HPDE6-E6E7 (cell line): ENCODE measurements around the gene TTC39B.

Source experiments
- DNase-seq: peaks from one replicate; pipeline ENCODE4 v3.0.0; 2011; ENCODE audit warnings: missing footprints; ENCODE audit errors: extremely low spot score

TTC39B gene

DNA sequence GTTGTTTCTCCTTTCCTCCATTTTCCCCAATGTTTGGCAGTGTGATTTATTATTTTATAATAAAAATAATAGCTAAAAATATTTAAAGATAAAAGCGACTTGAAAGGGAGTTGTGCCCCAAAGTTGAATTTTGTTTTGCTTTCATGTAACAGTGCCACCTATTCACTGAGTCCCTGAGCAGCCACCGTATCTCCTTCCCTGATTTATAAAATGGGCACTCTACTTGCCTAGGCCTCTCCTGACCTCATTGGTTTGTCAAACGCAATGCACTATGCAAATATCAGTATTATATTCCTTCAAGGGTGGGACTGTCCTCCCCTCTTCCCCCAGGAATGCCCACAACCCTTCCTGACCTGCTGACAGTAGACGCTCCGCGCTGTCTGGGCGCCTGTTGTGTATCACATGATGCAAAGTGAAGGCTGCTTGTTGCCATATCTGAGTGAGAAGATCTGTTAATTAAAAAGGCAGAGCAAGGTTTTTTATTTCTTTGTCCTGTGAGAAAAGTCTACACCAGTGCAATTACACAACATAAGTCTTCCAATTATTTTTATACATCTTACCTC, 81.4 kb downstream of the TTC39B start:
- no peak for DNase-seq

DNA sequence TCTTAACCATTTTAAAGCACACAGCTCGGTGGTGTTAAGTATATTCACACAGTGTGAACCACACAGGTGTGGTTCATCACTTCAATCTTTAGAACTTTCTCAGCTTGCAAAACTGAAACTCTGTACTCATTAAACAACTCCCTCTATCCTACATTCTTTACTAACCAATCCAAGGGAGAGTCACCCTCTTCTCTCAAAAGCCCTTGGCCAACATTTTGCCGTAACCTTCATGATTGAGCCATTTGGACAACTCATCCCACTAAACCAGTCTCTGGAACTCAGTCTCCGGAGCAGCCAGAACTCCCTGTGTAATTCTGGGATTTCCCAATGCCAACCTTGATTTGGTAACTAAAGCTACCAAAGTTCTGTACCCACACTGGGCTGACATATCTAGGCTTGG, 84.7 kb downstream of the TTC39B start:
- DNase-seq = no peak

DNA sequence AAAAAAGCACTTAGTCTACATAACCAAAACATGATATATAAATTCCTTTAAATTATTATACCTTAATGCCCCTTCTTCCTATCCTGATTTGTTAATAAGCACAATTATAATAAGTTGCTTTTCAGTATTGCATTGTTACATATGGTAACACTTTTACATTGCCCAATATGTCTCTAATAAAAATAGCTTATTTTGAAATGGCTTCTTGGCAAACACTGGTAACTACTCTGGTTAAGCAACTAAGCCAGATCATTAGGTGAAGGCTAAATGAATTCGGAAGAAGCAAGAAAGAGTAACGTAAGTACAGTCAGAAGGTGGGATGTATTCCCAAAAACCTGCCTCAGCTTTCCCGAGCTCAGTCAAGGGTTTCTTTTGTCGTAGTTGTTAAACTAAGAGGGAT, 85.3 kb downstream of the TTC39B start:
- DNase-seq = no peak

DNA sequence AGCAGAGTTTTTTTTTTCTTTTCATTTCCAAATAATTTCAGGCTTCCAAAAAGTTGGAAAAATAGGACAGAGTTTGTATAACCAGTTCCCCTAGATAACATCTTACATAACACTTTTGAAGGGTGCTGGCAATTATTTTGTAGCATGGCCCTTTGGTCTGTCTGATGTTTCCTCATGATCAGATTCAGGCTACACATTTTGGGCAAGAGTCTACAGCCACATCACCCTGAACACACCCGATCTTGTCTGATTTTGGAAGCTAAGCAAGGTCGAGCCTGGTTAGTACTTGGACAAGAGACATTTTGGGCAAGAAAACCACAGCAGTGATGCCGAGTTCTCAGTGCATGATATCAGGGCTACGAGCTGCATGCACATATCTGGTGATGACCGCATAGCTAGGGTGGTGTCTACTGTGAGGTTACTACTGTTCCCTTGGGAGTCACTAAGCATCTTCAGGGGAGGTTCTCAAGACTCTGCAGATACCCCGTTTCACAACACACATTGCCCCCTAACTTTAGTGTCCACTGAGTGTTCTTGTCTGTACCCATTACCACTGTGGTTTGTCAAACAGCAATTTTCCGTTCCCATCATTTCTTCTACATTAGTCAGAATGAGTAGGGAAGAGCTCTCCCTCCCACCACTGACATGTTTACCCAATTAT, 86.2 kb downstream of the TTC39B start:
- no peak for DNase-seq

DNA sequence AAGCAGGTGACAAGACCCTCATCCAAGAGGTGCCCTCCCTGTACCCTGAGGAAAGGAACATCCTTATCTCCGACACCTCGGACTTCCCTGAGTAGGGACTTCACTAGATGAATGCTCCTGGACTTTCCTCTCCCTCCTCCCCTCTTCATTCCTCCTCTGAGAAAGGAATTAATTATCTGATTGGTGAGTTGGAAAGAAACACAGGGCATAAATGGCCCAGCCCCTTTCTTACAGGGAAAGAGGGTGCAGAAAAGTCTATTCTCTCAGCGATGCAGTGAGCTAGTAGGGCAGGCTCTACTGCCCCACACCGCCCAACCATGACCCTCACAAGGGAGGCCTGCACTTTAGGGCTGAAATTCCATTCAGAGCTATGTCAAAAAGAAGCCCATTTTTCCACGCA, 87.5 kb downstream of the TTC39B start:
- DNase-seq = no peak

DNA sequence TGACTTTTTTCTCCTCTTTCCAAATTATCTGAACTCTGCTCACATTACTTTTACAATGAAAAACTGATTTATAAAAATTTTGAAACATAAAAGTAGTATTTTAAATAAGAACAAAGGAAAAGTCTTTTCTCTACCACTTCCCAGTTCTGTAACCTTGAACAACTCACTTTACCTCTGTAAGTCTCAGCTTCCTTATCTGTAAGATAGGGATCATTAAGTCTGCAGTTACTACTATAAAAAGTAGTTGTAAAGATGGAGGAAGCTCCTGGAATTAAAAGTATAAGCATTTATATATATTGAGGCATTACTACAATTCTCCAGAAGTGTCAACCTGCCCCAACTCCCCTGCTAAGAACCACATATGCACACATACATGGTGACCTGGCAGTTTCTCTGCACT, 88.0 kb downstream of the TTC39B start:
- DNase-seq = no peak

DNA sequence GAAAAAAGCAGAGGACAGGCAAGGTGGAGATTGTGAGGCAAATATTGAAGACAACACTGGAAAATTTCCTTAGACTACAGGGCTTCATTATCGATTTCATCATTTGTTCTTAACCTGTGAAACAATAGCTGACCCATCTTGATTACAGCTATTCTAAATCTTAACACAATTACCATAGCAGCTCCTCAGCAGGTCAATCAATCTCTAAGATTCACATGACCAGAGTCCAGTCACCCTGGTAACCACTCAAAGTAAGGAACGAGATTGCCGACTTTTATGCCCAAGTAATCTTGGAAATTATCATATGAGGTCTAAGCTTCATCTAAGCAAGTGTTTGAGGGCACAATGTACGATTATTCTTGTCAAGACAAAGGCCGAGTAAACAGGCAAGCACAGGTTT, 93.8 kb downstream of the TTC39B start:
- no peak for DNase-seq

DNA sequence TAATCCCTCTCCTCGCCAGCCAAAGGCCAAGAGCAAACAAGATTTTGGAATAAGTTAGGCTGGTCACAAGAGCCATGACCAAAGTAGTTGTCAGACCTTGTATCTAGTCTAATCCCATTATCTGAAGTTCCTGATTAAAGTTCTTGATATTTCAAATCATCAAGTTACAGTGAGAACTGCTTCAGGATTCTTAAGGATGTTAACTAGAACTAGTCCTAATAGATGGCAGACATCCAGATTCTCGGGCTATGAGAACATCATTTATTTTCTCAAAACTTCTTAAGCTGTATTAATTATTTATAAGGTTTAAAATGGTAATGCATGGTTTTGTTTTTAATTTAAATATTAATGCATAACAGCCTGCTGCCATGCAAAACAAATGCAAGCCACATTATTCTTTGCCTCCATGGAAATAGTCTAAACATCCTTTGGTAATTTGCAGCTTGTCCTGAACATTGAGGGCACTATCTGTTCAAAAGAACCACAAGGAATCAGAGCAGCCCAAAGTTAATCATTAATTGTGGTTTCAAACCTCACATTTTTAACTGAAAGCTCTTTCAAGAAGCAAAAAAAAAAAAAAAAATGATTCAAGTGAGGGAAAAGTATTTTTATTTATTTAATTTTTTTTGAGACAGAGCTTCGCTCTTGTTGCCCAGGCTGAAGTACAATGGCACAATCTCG, 95.1 kb downstream of the TTC39B start:
- DNase-seq = no peak

DNA sequence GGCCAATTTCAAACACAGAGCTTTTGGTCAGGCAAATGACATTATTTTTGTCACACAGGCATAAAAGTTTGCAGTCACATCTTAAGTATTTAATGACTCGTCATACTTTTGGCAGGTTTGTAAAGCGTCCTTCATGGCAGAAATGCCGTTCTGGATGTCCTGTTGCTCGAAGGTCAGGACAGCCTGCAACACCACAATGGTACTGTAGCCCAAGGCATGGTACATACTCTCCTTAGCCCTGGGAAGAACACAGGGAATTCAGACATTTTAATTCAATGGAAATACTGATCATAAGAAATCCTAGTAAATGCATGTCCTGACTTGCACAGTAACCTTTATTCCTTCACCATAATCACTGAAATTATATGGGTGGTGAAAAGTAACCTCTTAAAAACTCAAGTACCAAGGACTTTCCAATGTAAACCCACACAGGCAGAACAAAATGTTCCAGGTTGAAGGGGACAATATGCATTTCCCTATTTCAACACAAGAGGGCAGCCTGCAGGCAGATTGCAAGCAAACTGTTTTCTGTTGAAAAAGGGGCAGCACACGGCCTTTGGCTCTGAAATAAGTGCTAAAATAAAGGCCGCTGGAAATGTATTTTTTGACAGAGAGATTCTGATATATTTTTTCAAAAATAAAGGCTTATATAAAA, 95.7 kb downstream of the TTC39B start:
- DNase-seq = peak; percentile 26

DNA sequence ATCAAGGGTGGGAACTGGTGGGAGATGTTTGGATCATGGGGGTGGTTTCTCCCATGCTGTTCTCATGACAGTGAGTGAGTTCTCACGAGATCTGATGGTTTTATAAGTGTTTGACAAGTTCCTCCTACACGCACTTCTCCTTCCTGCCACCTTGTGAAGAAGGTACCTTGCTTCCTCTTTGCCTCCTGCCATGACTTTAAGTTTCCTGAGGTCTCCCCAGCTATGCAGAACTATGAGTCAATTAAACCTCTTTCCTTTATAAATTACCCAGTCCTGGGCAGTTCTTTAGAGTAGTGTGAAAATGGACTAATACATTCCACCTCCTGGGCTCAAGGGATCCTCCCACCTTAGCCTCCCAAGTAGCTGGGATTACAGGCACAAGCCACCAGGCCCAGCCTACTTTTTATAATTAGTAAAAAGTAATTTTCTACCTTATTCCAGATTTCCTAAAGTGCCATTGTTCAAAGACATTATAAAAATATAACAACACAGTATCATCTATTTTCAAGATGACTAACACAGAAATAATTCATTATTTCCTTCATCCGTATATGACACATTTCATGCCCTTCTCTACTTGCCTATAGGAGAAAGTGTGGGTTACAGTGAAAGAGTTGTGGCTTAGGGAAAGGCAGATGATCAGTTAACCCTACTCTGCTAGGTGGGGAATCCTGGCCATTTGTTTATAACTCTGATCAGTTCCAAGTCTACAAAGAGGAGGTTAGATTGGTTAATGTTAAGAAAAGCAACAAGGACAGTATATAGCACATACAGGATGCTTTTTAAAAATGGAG, 99.9 kb downstream of the TTC39B start:
- no peak for DNase-seq

DNA sequence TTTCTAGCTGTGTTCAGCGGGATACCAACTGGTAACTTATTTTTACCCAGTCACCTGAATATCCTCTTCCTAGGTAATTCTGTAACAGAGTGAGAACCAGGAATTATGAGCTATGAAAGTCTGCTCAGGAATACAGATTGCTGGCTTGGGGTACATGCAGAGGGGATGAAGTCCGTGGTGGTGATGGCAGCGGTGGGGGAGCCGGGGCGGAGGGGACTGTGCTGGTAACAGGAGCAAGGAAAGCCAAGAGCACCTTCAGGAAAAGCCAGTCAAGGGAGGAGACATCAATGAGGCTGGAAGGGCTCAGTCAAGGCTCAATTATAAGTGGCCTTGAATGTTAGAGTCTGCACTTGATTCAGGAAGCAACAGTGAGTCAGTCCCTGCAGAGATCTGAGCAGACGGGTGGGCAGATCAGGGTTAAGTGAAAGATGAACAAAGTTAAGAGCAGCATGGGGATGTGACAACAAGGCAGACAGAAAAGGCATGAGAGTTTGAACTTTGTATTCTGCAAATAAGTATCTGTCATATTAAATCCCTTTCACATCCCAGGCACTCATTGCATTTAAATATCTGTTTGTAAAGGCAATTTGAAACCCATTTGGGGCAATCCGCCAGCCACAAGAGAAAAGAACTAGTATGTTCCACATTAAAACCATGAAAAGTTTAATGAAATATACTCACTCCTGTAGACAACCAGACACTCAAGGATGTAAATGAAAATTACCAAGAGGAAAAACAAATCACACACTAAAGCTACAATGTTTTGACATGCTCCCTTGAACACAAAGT, 101.2 kb downstream of the TTC39B start:
- no peak for DNase-seq

DNA sequence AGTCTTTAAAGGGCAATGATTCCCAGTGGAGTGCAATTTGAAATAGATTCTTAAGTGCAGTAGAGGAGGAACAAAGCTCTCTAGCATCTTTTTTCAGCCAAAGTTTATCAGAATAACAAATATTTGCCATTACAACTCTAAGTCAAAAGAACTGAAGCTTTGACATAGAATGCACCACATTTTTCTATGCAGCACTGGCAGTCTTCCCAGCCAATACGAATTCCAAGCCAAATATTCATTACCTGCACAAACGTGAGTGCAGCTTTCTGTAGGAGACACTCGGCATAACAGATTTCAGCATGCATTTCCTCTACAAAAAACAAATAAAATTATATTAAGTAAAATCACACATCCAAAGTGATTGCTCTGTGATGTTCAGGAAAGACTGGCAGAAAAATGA, 103.4 kb downstream of the TTC39B start:
- no peak for DNase-seq

DNA sequence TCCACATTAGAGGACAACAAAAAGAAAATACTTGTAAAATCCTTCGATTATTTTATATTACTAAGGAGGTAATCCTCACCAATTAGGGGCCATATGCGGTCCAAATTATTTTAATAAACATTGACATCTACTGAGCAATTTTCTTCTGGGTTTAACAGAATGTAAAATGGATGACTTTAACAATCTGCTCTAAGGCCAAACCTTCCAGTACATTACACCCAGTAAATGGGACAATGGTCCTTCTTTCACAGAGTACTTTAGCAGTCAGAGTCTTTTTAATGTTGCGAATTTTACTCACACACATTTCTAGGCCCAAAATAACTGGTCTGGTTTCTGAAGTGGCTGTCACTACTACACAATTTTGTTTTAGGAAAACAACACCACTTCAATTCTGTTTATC, 106.9 kb downstream of the TTC39B start:
- DNase-seq = no peak

DNA sequence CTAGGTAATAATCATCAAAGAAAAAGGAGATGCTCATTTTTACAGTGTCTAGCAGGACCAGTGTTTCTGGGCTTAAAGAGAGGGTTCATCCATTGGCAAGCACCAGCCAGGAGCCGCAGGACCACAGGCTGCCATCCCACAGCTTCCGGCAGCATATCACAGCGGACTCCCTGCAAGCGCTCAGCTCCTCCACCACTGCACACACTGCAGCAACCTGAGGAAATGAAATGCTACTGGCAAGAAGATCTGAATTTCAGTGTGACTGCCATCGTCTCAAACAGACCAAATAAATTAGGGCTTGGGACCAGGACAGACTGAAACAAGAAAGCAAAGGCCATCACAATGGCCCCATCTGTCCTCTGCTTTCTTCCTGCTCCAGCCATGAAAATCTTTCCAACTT, 114.2 kb downstream of the TTC39B start:
- DNase-seq = no peak

DNA sequence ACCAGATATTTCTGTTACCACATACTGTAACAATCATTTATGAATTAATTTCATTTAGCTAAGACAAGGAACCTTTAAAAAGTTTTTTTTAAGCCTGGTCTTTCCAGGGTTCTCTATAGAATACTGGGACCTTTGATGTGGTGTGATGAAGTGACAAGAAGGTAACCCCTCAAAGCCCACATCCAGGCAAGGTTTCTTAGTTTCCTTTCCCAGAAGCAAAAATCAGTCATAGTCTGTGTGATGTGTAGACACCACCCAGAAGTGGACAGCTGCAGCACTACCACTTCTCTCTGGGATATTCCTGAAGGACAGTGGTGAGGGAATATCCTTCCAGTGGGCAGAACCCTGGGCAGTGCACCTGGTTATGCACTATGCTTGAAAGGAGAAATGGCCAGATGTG, 115.6 kb downstream of the TTC39B start:
- no peak for DNase-seq

DNA sequence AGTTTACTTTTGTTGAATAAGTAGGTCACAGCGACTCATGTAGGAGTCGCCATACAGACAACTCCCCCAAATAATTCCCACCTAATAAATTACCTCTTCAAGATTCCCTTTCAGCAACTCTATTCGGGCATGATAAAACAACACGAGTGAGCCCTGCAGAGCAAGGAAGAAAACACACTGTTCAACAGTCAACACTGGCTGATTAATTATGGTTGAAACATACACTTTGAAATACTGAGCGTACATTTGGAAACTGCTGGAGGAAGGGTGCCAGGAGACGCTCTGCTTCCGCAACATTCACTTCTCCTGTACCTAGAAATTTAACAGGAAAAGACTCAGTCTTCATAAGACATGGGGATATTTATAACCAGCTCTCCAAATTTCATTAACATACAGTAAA, 117.5 kb downstream of the TTC39B start:
- no peak for DNase-seq

DNA sequence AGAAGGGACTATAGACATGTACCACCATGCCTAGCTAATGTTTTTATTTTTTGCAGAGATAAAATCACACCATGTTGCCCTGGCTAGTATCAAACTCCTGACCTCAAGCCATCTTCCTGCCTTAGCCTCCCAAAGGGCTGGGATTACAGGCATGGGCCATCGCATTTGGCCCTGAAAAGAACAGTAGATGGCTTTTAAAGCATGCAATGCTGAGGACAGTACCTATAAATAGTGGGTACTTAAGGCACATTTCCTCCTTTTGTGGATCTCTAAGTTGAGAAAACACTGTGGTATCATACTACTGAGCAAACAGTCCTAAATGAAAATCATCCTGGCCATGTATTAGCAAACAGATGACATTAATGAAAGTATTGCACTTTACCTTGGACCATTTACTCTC, 119.4 kb downstream of the TTC39B start:
- DNase-seq = no peak

DNA sequence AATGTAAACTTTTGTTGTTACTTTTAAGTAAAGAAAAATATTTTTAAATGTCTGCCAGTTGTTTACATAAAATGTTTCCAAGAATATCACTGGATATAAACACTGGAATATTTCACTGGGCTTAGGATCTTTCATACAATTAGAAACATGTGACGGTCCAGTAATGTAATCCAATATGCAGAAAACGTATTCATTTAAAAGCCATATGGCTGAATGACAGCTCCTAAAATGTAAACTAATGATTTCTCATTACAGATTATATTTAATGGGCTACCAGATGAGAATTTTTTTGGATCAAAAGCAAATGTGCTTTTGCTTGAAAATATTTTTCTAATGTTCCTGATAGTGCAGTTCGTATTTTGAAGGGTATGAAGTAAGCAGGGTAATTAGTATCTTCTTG, 124.3 kb downstream of the TTC39B start:
- no peak for DNase-seq

DNA sequence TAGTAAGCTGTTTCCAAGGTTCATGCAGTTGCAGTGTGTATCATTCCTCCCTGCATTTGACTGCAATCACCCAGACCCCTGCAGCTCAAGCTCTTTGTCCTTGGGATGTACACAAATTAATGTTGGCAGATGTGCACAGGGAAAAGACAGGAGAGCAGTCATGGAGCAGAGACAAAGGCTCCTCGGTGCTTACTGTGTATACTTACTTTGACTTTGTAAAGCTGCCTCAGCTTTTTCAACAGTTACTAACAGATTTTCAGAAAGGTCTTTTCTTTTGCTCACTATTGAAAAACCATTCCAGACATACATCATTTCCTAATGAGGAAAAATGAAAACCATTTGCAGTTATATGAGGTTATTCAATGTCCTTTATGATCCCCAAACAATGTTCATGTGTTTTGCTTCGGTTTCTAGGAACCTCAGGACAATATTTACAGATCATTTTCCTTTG, 124.9 kb downstream of the TTC39B start:
- no peak for DNase-seq

DNA sequence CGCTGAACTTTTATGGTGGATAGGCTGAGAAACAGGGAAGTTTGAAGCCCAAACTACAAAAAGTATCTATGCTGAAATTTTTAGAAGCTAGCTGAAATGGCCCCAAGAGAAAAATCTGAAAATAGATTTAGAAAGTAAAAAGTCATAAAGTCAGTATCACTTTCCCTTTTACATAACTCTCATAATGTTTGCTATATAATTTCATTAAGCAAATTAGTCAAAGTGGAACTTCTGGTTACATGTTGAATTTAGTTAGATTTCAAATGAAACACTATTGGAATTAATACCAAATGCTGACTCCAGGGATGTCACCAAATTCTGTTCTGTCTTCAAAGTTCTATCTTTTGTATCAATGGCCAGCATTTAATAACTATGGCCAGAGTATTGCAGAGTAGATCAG, 126.9 kb downstream of the TTC39B start:
- no peak for DNase-seq

DNA sequence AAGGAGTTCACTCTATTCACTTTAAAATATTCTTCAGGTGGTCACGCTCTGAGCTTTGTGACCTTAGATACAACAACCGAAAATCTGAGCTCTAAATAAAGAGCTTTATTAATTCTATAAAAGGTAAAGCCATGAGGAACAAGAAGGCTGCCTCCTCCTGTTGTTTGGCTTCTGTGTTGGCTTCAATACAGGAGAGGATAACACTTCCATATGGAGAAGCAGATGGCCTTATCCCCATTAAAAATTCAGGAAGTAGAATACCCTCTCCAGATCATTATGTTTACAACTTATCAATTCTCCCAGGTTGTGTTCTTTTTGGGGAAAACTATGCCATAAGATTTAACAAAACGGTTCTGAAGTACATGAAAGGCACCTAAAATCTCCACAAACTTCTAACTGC, 128.4 kb downstream of the TTC39B start:
- DNase-seq = no peak
